ENCODE measurements around the gene MTHFSD. TPM values are rescaled to one million over a fixed set of nuclear protein-coding genes. Genes with fewer than 3 reads are reported as not detected.

Gene MTHFSD
- total RNA-seq, 1 donor from 2014 or later = 15.7 TPM

DNA sequence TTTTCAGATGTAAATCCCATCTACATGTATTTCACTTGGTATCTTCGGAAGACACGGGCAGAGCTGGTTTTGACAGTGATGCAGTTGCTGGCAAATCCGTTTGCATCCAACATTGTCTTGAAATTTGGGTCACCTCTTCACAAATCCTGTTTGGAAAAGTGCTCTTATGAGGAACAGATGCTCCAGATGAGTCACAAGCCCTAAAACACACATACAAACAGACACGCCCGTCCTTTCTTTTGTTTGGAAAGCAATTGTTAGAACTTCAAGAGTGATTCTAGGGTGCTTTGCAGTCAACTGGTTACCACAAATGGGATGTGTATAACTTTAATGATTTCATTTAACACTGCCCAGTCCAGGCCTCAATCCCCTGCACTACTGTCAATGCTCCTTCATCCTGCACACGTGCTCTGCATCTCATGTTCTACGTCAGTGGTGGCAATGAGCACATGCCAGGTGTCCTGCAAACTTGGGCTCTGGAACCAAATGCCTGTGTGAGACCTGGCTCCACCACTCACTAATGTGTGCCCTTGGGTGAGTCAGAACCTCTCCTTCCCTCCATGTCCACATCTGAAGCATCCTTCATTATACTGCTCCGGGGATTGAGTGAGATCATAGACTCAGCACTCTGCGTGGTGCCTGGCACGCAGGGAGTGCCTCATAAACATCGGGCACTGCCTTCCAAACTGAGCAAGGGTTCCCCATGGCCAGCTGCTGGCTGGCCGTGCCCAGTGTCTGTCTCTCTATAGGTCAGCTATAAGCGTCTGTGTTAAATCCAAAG lies 64.0 kb downstream of the MTHFSD start:
- DNase-seq = no peak

DNA sequence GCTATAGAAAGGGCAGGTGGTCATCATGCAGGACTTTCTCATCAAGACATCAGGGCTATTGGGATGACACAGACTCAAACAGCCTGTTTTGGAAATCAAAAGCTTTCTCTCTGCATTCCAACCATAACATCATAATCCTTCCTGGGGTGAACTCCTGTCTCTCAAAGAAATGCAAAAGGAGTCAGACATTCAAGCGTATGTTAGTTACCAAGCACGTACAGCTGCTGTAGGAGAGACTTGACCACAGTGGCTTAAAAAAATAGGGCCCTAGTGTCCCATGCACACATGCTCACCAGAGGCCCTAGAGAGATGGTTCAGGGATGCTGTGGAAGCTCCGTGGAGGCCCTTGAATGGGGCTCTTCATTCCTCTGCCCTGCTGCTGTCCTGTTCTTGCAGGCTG lies 69.3 kb downstream of the MTHFSD start:
- DNase-seq = no peak

DNA sequence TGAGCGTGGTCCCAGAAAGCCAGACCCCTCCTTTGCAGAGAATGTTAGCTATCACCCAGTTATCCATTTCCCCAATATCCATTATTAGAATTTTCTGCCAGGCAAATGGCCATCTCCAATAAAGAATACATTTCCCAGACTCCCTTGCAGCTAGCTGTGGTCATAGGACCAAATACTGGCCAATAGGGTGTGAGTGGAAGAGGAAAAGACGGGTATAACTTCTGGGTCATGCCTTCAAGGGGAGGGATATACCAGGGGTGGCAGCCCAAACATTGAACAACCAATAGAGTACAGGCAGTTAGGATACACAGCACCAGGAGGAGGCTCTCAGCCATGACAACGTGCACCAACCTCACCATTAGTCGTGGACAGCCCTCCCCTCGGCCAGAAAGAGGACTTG lies 70.8 kb downstream of the MTHFSD start:
- DNase-seq = no peak

DNA sequence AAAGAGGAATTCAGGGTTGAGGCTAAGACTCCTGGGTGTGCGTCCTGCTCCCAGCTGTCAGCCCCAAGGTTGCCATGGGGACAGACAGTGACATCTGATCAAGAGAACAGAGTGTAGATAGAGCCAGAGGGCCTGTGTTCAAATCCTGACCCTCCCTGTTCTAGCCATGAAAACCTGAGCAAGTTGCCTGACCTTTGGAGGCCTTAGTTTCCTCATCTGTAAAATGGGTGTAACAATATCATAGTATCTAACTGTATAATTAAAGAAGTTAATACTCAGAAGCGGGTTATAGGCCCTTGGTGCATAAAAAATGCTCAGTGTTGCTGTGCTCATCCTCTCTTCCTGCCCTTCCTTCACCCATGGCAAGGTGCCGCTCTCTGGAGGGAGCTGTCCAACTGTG lies 73.4 kb downstream of the MTHFSD start:
- no peak for DNase-seq

DNA sequence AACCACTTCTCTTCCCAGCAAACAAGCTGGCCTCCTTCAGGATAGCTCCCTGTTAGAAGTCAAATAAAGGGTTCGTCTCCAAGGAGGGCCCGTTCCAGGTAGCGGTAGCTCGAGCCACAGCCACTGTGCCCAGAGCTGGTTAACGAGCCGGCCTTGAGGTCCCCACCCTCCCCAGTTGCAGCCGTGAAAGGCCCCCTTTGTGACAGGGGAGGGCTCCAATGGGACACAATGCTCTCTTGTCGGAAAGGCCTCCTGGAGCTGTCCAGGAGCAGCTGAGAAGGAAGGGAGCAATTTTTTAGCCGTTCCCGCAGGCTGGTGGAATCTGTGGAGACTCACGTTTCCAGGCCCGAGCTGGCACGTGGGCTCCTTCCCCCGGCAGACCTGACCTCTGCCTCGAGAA lies 74.6 kb downstream of the MTHFSD start:
- DNase-seq = no peak

Other genes starting within 250 kb of the MTHFSD start
- gene FOXF1, start 44.7 kb downstream of the MTHFSD start, total RNA-seq = 3.6 TPM
- 1.0 TPM for gene FOXC2, start 11.6 kb upstream of the MTHFSD start, total RNA-seq
- gene FOXL1, start 23.3 kb upstream of the MTHFSD start, total RNA-seq = 1.8 TPM